GM19397 (cell line): Measurements from ENCODE around the gene ADAMTS18.

ENCODE experiments used
- ATAC-seq: cut with Tn5 transposase; IDR thresholded peaks from one replicate; pipeline ENCODE4 v1.9.1; 2021; ENCODE audit warnings: mild to moderate bottlenecking, moderate library complexity; ENCODE audit not compliant: unreplicated experiment

ADAMTS18 gene

GRCh38 chr16:77439106-77439505 lies 4.3 kb upstream of the ADAMTS18 start:
- no peak for ATAC-seq

- ATAC-seq: no peak
These were observed 3.0 kb upstream of the ADAMTS18 start for GRCh38 chr16:77437859-77438258.

- no peak for ATAC-seq
These were observed 512 bp upstream of the ADAMTS18 start for GRCh38 chr16:77435272-77435820.

GRCh38 chr16:77434022-77434529 lies 758 bp downstream of the ADAMTS18 start:
- no peak for ATAC-seq

- ATAC-seq: no peak
These were observed 1.7 kb downstream of the ADAMTS18 start for GRCh38 chr16:77433146-77433545.

- no peak for ATAC-seq
These were observed 2.6 kb downstream of the ADAMTS18 start for GRCh38 chr16:77432264-77432663.

GRCh38 chr16:77430787-77431585 lies 3.8 kb downstream of the ADAMTS18 start:
- no peak for ATAC-seq

- ATAC-seq: no peak
These were observed 4.5 kb downstream of the ADAMTS18 start for GRCh38 chr16:77430360-77430759.

GRCh38 chr16:77424871-77425604 lies 9.8 kb downstream of the ADAMTS18 start:
- ATAC-seq: no peak

- no peak for ATAC-seq
These were observed 12.5 kb downstream of the ADAMTS18 start for GRCh38 chr16:77422196-77422784.

GRCh38 chr16:77416939-77417480 lies 17.8 kb downstream of the ADAMTS18 start:
- no peak for ATAC-seq

- no peak for ATAC-seq
These were observed 20.0 kb downstream of the ADAMTS18 start for GRCh38 chr16:77414752-77415231.

GRCh38 chr16:77410449-77410848 lies 24.4 kb downstream of the ADAMTS18 start:
- ATAC-seq: no peak

GRCh38 chr16:77409311-77409710 lies 25.5 kb downstream of the ADAMTS18 start:
- no peak for ATAC-seq

GRCh38 chr16:77408607-77409006 lies 26.2 kb downstream of the ADAMTS18 start:
- no peak for ATAC-seq

GRCh38 chr16:77406680-77407079 lies 28.2 kb downstream of the ADAMTS18 start:
- no peak for ATAC-seq

GRCh38 chr16:77404775-77405174 lies 30.1 kb downstream of the ADAMTS18 start:
- ATAC-seq: no peak

GRCh38 chr16:77403732-77404131 lies 31.1 kb downstream of the ADAMTS18 start:
- ATAC-seq: no peak

GRCh38 chr16:77402672-77403071 lies 32.2 kb downstream of the ADAMTS18 start:
- ATAC-seq: no peak

GRCh38 chr16:77402118-77402517 lies 32.7 kb downstream of the ADAMTS18 start:
- no peak for ATAC-seq

GRCh38 chr16:77399546-77399945 lies 35.3 kb downstream of the ADAMTS18 start:
- no peak for ATAC-seq
